ENCODE results near the gene FBXO11. TPM values are rescaled to one million over a fixed set of nuclear protein-coding genes. Genes with fewer than 3 reads are reported as not detected.

FBXO11 gene
- polyA plus RNA-seq, 3 donors from 2014 or later = 5.2 to 7.5 (median 7.0) TPM

- Mint-ChIP-seq H3K4me1 (no peaks in the 10 kb centered on the region), H3K27me3 (ENCODE audit: low read depth in 3 of 3) (peaks cover 0 to 15% (median 12%) of the 10 kb centered on the region in 3 donors), H3K27ac (peak overlapping the region in 1 of 6 donors; percentile 52), H3K36me3 (peaks cover 0 to 3% (median 0%) of the 10 kb centered on the region in 3 donors), H3K4me3 (no peak overlapping the region), H3K9me3 (peaks cover 0 to 3% (median 0%) of the 10 kb centered on the region in 6 donors)
- no peak for DNase-seq
Measured at GRCh38 chr2:47744074-47744473, 162.2 kb downstream of the FBXO11 start.

- Mint-ChIP-seq H3K4me1 (no peaks in the 10 kb centered on the region), H3K36me3 (no peaks in the 10 kb centered on the region), H3K9me3 (no peaks in the 10 kb centered on the region), H3K27ac (no peak overlapping the region), H3K4me3 (no peak overlapping the region), H3K27me3 (ENCODE audit: low read depth in 3 of 3) (peaks cover 0 to 15% (median 9%) of the 10 kb centered on the region in 3 donors)
- no peak for DNase-seq
Measured at GRCh38 chr2:47741637-47742036, 164.7 kb downstream of the FBXO11 start.

GRCh38 chr2:47741101-47741500, 165.2 kb downstream of the FBXO11 start:
- DNase-seq = no peak
- H3K4me3 Mint-ChIP-seq = no peak overlapping the region
- H3K36me3 Mint-ChIP-seq = no peaks in the 10 kb centered on the region
- peaks cover 0 to 15% (median 9%) of the 10 kb centered on the region in 3 donors for H3K27me3 Mint-ChIP-seq (ENCODE audit: low read depth in 3 of 3)
- no peaks in the 10 kb centered on the region for H3K4me1 Mint-ChIP-seq
- no peaks in the 10 kb centered on the region for H3K9me3 Mint-ChIP-seq
- H3K27ac Mint-ChIP-seq = no peak overlapping the region

Other genes with a start within 250 kb of the FBXO11 start
- 10 to 100 TPM in 1 of 3 donors, 1 to 10 TPM in 2; 5.4 to 21.0 (median 7.9) TPM for gene MSH6, start 123.4 kb downstream of the FBXO11 start, polyA plus RNA-seq